ENCODE results near the gene RBCK1.
"Not testable (repeated sequence)": the region's sequence is repeated elsewhere in the genome, so short reads cannot be mapped to it uniquely, and the experiment has no call there.

Gene RBCK1

DNA sequence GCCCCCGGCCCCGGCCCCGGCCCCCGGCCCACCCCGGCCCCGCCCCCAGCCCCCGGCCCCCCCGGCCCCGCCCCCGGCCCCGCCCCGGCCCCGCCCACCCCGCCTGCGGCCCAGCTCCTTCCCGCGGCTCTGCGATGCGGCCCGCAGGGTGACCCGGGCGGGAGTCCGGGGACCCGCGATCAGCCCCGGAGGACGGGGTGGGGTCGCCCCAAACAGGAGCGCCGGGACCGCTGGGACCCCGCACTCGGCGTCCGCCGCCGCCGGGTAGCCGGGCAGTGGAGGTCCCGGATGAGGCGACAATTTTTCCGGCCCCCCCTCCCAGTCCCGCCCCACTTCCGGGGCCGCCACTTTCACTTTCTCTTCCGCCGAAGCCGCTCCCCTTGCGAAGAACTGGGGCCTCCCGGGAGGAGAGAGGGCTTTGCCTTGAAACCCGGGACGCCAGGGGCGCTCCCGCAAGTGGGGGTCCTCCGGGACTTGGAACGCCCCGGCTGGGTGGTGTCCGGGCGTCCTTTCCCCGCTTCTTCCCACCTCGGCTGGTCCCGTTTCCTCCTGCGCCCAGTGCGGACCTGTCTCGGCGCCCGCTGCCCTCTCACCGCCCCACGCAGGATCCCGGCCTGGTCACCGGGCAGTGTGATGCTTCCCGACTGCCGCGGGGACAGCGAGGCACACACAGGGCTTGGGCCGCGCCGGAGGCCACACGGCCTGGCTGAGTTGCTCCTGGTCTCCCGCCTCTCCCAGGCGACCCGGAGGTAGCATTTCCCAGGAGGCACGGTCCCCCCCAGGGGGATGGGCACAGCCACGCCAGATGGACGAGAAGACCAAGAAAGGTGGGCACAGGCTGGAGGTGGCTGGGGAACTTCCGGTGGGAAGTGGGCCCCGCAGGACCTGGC lies at the start of gene RBCK1:
RBCK1 (plus strand) TSS at position 347 of the 890 bp plus-strand sequence; CDS start at position 806, 459 bp downstream.
- peak; percentile 66 to 84 (median 81) for DNase-seq (ENCODE audit: low read depth in 4 of 4, low spot score in 1 of 4)

GRCh38 chr20:358891-359555 lies 49.1 kb upstream of the RBCK1 start:
- DNase-seq (ENCODE audit: low read depth in 4 of 4, low spot score in 1 of 4), result no peak

DNA sequence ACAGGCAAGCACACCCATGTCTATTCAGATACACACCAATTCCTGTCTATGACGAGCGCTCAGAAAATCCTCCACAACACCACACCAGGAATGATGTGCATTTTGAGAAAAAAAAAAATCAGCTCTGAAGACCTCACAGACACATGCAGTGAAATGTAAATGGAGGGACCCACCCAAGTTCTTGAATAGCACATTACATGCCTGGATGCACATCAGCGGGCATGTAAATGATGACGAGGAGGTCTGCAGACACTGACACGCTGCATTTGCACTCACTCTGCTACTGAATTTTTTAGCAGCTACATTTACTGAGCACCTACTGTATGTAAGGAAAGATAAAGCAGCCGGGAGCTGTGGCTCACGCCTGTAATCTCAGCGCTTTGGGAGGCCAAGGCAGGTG lies 46.5 kb upstream of the RBCK1 start:
- no peak for DNase-seq (ENCODE audit: low read depth in 4 of 4, low spot score in 1 of 4)

GRCh38 chr20:362271-363254 lies 45.5 kb upstream of the RBCK1 start:
- DNase-seq (ENCODE audit: low read depth in 4 of 4, low spot score in 1 of 4), result peak in 1 of 4 experiments; percentile 46

DNA sequence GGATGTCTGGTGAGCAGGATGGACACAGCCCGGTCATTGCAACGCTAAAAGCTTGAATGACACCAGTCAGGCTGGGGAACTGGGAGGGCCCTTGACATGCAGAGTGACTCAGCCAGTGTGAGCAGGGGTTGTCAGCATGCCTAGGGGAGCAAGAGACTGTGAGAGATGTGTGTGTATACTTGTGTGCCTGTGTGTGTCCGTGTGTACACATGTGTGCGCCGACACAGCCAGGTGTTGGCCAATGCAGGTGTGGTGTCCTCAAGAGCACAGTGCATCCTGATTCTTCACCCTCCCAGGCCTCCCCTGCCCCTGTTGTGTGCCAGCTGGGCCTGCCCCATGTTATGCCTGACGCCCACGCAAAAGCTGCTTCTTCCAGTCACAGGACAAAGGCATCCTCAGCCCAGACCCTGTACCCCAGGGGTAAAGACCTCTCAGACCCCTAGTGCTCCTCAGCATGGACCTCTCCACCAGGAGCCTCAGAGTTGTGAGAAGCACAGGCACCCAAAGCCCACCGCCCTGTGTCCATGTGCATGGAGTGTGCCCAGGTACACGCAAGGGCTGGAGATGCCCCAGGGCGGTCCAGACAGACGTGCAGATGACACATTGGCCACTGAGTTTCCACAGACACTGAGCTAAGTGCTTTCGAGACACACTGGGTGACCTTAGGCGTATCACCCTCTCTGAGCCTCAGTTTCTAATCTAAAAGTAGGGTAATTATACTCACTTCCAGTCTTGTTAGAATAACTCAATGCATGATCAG lies 44.6 kb upstream of the RBCK1 start:
- no peak for DNase-seq (ENCODE audit: low read depth in 4 of 4, low spot score in 1 of 4)

DNA sequence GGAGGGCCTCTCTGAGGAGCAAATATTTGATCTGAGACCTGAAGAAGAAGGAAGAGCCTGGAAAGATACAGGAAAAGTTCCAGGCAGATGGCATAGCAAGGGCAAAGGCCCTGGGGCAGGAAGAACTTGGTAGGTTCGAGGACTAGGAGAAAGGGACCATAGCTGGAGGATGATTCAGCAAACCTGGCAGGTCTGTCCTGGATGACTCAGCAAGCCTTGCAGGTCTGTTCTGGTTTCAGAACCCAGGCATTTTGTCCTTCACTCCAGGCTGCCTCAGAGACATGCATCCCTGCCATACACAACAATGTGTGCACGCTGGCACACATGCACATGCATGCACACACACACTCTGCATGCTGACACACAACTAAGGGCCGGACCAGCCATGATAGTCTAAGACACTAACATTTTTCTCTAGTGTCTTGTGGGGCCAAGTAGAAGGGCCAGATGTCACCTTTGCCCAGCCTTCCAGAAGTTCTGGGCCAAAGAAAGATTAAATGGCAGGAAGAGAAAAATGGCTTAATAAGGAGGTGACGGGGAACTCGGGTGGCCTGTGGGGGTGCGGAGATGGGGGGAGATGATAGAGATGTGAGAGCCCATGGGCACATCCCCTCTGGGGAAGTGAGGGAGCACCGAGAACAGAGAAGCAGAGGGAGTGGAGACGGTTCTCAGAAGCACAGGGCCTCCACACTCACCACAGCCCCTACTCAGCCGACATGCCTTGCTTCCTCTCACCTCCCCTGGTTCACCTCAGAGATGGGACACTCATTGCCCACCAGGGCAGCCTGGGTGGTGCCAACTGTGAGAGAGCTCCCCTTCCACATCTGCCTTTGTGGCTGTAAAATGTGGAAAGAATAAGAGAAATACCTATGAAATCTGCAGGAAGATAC lies 42.9 kb upstream of the RBCK1 start:
- no peak for DNase-seq (ENCODE audit: low read depth in 4 of 4, low spot score in 1 of 4)

- no peak for DNase-seq (ENCODE audit: low read depth in 4 of 4, low spot score in 1 of 4)
Observed at GRCh38 chr20:366041-366718, 41.9 kb upstream of the RBCK1 start.

GRCh38 chr20:366719-367485 lies 41.2 kb upstream of the RBCK1 start:
- DNase-seq (ENCODE audit: low read depth in 4 of 4, low spot score in 1 of 4), result no peak

- no peak for DNase-seq (ENCODE audit: low read depth in 4 of 4, low spot score in 1 of 4)
Observed at GRCh38 chr20:367486-367887, 40.6 kb upstream of the RBCK1 start.

GRCh38 chr20:368915-369314 lies 39.2 kb upstream of the RBCK1 start:
- DNase-seq (ENCODE audit: low read depth in 4 of 4, low spot score in 1 of 4), result no peak

DNA sequence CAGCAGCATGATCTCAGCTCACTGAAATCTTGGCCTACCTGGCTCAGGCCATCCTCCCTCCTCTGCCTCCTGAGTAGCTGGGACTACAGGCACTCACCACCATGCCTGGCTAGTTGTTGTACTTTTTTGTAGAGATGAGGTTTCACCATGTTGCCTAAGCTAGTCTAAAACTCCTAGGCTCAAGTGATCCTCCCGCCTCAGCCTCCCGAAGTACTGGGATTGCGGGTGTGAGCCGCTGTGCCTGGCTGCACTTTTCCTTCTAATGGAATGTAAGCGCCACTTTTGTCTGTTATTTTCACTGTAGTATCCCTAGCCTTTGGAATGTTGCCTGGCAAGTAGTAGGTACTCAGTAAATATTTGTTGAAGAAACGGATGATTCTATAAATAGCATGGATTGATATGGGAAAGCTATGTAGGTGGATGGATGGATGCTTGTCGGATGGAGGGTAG lies 37.9 kb upstream of the RBCK1 start:
- DNase-seq (ENCODE audit: low read depth in 4 of 4, low spot score in 1 of 4), result no peak

DNA sequence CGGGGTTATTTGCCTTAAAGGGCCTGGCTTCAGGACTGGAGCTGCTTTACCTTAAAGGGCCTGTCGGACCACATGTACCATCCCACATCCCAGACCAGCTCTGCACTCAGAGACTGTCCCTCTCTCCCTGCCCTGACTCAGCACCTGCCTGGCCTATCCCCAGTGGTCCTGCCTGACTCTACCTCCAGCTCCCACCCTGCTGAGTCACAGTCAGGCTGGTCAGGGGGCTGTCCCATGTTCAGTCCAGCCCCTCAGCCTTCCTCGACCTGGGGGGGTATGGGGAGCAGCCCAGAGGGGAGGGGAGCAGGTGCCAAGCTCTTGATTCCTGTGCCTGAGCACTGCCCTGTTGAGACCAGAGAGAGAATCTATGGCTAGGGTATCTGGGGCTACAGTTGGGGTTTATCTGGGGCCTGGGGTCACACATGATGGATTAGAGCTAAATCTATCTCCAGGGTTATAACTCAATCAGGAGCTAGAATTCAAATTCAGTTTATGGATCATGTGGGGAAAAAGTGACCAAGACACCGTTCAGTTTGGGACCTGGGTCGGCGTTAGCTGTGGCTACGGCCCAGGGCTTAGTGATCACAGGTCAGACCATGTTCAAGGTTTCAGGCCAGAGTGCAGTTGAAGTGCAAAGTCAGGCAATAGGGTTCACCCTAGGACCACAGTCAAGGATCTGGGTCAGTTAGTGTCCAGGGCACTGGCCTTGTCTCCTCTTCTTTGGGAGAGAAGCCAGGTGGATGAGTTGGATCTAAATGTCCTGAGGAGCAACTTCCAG lies 36.9 kb upstream of the RBCK1 start:
- no peak for DNase-seq (ENCODE audit: low read depth in 4 of 4, low spot score in 1 of 4)

DNA sequence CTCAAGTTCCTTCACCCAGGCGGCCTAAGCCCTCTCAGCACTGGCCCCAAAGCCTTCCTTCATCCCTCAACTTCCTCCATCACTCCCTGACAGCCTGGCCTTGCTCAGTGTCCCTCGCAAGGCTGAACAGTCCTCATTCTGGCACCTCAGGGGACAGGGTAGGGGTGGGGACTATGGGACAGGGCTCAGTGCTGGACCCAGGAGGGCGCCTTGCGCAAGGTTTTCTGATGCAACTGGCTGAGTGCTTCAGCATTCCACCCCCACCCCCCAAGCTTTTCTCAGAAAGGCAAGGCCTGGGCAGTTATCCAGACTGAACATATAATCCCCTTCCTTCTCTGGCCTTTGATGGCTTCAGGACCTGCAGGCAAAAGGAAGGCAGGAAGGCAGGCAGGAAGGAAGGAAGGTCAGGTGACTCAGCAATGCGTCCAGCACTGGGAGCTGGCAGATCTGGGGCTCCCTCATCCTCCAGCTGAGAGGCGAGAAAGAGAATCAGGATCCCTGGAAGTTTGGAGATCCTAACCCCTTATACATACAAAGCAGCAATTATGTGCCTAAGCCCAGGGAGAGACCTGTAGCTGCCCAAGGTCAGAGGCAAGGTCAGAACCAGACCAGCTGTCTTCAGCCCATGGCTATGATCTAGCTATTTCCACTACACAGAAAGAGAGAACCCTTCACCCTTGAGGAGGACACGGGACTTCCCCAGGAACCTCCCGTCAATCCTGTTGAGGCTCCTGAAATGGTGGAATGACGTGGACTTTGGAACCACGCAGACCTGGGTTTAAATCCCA lies 36.1 kb upstream of the RBCK1 start:
- no peak for DNase-seq (ENCODE audit: low read depth in 4 of 4, low spot score in 1 of 4)

DNA sequence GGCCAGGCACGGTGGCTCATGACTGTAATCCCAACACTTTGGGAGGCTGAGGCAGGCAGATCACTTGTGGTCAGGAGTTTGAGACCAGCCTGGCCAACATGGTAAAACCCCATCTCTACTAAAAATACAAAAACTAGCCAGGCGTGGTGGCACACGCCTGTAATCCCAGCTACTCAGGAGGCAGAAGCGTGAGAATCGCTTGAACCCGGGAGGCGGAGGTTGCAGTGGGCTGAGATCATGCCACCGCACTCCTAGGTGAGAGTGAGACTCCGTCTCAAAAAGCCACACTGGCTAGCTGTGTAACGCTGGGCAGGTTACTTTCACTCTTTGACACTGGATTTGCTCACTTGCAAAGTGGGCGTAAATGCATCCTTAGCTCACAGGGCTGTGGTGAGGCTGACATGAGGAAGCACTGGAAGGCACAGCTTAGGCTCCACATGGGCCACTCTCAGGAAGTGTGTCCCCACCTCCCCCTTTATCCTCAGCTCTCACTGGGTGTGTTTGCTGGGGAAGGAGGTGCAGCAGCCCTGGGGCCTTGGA lies 35.5 kb upstream of the RBCK1 start:
- DNase-seq (ENCODE audit: low read depth in 4 of 4, low spot score in 1 of 4), result not testable (repeated sequence)

- no peak for DNase-seq (ENCODE audit: low read depth in 4 of 4, low spot score in 1 of 4)
Observed at GRCh38 chr20:373171-373890, 34.8 kb upstream of the RBCK1 start.
